Common myeloid progenitor, CD34-positive (primary cell): Measurements from ENCODE around the gene SYVN1.

Experiments used
- CTCF ChIA-PET: fragments of 350-600 bp; sonication (Branson Sonifier 250); formaldehyde crosslinking; loops from one replicate; lab custom pipeline; 2021; ENCODE audit warnings: antibody characterized with exemption; lab: Charles Lee
- POLR2A ChIA-PET: fragments of 350-600 bp; sonication (Branson Sonifier 250); formaldehyde crosslinking; loops from one replicate; lab custom pipeline; 2021; ENCODE audit warnings: antibody characterized with exemption; lab: Charles Lee
- DNase-seq, 3 donors: peaks; one replicate each; pipeline versions ENCODE4 v3.0.0 to v3.0.0-alpha.2; 2013
- H3K27ac ChIP-seq, 2 experiments: 1 replicate in 1 of 2; 2 replicates in 1 of 2; pipeline ENCODE4 v1.7.0; 2013; ENCODE audit warnings: inconsistent platforms in 2 of 2, low read length in 2 of 2, mild to moderate bottlenecking in 2 of 2, low read depth in 1 of 2, moderate library complexity in 1 of 2; ENCODE audit not compliant: severe bottlenecking in 2 of 2, insufficient read depth in 1 of 2, poor library complexity in 1 of 2
- H3K27me3 ChIP-seq, 5 experiments: replicated peaks in 2 of 5; 1 replicate in 3 of 5; 2 replicates in 2 of 5; pipeline versions ENCODE4 v1.6.1 to v1.7.0; 2013; ENCODE audit warnings: low read length in 4 of 5, mild to moderate bottlenecking in 2 of 5, moderate library complexity in 2 of 5, inconsistent platforms in 1 of 5; ENCODE audit not compliant: insufficient read depth in 5 of 5, control insufficient read depth in 4 of 5
- H3K36me3 ChIP-seq, 4 experiments: 1 replicate in 2 of 4; 2 replicates in 2 of 4; pipeline versions ENCODE4 v1.6.1 to v1.7.0; 2013; ENCODE audit warnings: low read length in 3 of 4, control low read depth in 1 of 4, mild to moderate bottlenecking in 1 of 4; ENCODE audit not compliant: control insufficient read depth in 4 of 4, insufficient read depth in 4 of 4
- H3K4me1 ChIP-seq, 4 experiments: 1 replicate in 3 of 4; 2 replicates in 1 of 4; pipeline versions ENCODE4 v1.6.1 to v1.7.1; 2013; ENCODE audit warnings: low read length in 3 of 4, mild to moderate bottlenecking in 3 of 4, control low read depth in 1 of 4, inconsistent platforms in 1 of 4, moderate library complexity in 1 of 4; ENCODE audit not compliant: control insufficient read depth in 4 of 4, insufficient read depth in 4 of 4; ENCODE audit errors: control extremely low read depth in 1 of 4
- H3K4me3 ChIP-seq, 7 experiments: 1 replicate in 4 of 7; 2 replicates in 3 of 7; pipeline versions ENCODE4 v1.5.1 to v1.7.0; 2013; ENCODE audit warnings: mild to moderate bottlenecking in 7 of 7, low read length in 6 of 7, moderate library complexity in 6 of 7, inconsistent platforms in 2 of 7, low read depth in 2 of 7, control low read depth in 1 of 7; ENCODE audit not compliant: insufficient read depth in 4 of 7, control insufficient read depth in 1 of 7; ENCODE audit errors: extremely low read depth in 1 of 7
- H3K9me3 ChIP-seq, 5 experiments: 1 replicate in 4 of 5; 2 replicates in 1 of 5; pipeline versions ENCODE4 v1.6.1 to v1.7.1; 2013; ENCODE audit warnings: low read length in 4 of 5, mild to moderate bottlenecking in 2 of 5, inconsistent platforms in 1 of 5, low read depth in 1 of 5, moderate library complexity in 1 of 5; ENCODE audit not compliant: control insufficient read depth in 4 of 5, insufficient read depth in 2 of 5; ENCODE audit errors: control extremely low read depth in 1 of 5
- WGBS: methylation state at CpG from one replicate; pipeline ENCODE4 v1.1.5; 2013; ENCODE audit not compliant: insufficient coverage; 5-methylcytosine and 5-hydroxymethylcytosine counted together

The SYVN1 gene

DNA sequence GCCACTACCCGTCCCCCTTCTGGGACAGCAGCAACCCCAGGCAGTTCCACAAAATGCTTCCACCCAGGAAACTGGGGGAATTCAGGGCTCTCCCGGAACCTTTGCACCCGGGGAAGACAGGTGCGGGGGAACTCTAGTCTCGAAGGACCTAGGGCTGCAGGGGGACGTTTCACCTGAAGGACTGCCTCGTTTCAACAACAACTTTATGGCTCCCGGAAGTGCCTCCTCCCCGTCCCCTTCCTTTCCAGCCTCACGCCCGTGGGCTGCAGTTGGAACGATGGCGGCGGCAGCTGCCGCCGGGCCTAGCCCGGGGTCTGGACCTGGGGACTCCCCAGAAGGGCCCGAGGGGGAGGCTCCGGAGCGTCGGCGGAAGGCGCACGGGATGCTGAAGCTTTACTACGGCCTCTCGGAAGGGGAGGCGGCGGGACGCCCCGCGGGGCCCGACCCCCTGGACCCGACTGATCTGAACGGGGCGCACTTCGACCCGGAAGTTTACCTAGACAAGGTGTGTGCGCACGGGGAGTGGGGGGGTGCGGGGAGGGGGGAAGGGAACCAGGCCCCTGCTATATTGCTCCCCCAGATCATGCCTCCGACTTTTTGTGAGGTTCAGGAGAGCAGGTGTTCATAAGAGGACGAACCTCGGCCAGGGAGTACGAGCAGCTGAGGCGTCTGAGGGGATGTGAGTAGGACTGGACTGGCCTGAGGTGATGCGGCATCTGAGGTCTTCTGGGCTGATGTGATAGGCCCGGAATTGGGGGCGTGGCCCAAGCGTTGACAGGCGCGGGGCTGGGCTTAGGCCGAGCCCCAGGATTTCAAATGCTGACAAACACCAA is 38.1 kb downstream of the SYVN1 start, which contains the start of gene VPS51:
VPS51 (plus strand) TSS at position 241 of the 833 bp plus-strand sequence; CDS start at position 278, 37 bp downstream.
- 0% methylated on average over 35 of the region's 52 CpGs for WGBS
- H3K36me3 ChIP-seq: peaks cover 0 to 13% (median 9%) of the 10 kb centered on the region in 4 experiments
- peak within 1 kb of the TSS; percentile 47 to 91 (median 78) for H3K4me3 ChIP-seq
- peak within 1 kb of the TSS; percentile 68 to 86 for H3K27ac ChIP-seq
- no peaks in the 10 kb centered on the region for H3K9me3 ChIP-seq
- no peaks in the 10 kb centered on the region for H3K27me3 ChIP-seq
- ChIA-PET POLR2A (interaction anchor here (1.2 to 2.0 kb wide), 4 partner anchors 10 to 85 kb away, joined by 3 to 5 read pairs (median 5); partner anchors contain the start of gene TM7SF2), CTCF (interaction anchor here (0.6 to 4.9 kb wide), 7 partner anchors 9 to 789 kb away, joined by 3 to 56 read pairs (median 3); partner anchors contain the start of gene TM7SF2)
- peaks cover 4 to 15% (median 9%) of the 10 kb centered on the region in 4 experiments for H3K4me1 ChIP-seq
- DNase-seq: peak; percentile 94 to 96 (median 96)

DNA sequence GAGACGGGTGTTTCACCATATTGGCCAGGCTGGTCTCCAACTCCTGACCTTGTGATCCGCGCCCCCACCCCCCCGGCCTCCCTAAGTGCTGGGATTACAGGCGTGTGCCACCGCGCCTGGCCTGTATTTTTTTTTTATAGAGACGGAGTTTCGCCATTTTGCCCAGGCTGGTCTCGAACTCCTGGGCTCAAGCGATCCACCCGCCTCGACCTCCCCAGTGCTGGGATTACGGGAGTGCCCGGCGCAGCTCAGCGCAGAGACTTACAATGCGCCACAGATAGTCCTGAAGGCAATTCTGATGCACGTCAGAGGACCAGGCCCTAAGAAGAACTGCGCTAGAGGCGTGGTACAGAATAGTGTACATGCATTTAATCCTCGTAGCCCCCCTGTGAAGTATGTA is 38.9 kb downstream of the SYVN1 start:
- POLR2A ChIA-PET: interaction anchor here (1.4 to 2.0 kb wide), 3 partner anchors 9 to 86 kb away, joined by 5 read pairs; partner anchors contain the start of gene TM7SF2
- H3K4me3 ChIP-seq: peak overlapping the region in 4 of 7 experiments; percentile 77 to 91 (median 82)
- 85% methylated on average over 21 of the region's 22 CpGs for WGBS

DNA sequence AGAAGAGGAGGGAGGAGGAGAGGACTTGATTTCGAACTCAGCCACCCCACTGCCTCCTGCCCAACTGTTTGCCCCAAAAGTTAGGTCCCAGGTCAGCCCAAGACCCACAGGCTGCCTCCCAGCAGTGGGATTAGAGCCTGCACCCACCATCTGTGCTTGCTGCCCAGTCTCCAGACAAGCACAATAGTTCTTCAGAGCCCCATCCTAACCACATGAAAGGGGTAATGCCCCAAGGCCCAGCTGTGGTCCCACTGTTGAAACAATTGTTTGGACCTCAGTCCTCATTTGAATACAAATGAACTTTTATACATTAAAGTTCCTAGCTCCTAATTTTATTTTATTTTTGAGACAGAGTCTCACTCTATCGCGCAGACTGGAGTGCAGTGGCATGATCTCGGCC is 43.7 kb downstream of the SYVN1 start:
- Histone ChIP-seq H3K27ac (no peak overlapping the region), H3K9me3 (no peaks in the 10 kb centered on the region), H3K36me3 (peaks cover 1 to 41% (median 32%) of the 10 kb centered on the region in 4 experiments), H3K4me1 (peaks cover 0 to 2% (median under 1%) of the 10 kb centered on the region in 4 experiments), H3K27me3 (no peaks in the 10 kb centered on the region), H3K4me3 (no peak overlapping the region)
- ChIA-PET CTCF (interaction anchor here (1.0 kb wide), 2 partner anchors 11 to 15 kb away, joined by 3 read pairs; no protein-coding TSS in a partner anchor), POLR2A (no interaction called here)
- DNase-seq: no peak
- 94% methylated on average over 3 of the region's 4 CpGs for WGBS

More for the DNA sequence above, 38.9 kb downstream of the SYVN1 start:
- Histone ChIP-seq H3K27me3 (no peaks in the 10 kb centered on the region), H3K36me3 (peaks cover 0 to 13% (median 9%) of the 10 kb centered on the region in 4 experiments), H3K9me3 (no peaks in the 10 kb centered on the region), H3K27ac (peak overlapping the region; percentile 68 to 86), H3K4me1 (peaks cover 4 to 15% (median 9%) of the 10 kb centered on the region in 4 experiments)
- DNase-seq: no peak
- CTCF ChIA-PET: interaction anchor here (0.6 to 4.9 kb wide), 4 partner anchors 10 to 789 kb away, joined by 3 to 56 read pairs (median 4); partner anchors contain the start of genes CDCA5, TM7SF2 and ZFPL1

DNA sequence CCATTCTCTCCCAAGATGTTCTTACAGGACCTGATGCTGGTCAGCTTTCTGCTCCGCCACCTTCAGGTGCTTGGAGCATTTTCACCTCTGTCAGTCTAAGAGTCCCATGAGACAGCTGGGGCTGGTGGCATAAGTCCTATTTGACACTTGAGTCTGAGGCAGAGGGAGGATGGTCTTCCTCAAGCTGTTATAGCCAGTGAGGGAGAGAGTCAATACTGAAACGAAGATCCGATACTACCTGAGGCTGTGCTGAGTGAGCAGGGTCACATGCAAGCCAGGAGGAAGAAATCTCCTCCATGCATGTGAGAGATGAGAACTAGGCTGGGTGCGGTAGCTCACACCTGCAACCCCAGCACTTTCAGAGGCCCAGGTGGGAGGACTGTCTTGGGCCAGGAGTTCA is 44.7 kb downstream of the SYVN1 start:
- no peaks in the 10 kb centered on the region for H3K9me3 ChIP-seq
- H3K27ac ChIP-seq: no peak overlapping the region
- H3K4me3 ChIP-seq: no peak overlapping the region
- POLR2A ChIA-PET: no interaction called here
- CTCF ChIA-PET: interaction anchor here (1.0 to 1.1 kb wide), 2 partner anchors 9 to 12 kb away, joined by 3 read pairs; no protein-coding TSS in a partner anchor
- peaks cover 0 to 9% (median 8%) of the 10 kb centered on the region in 4 experiments for H3K4me1 ChIP-seq
- H3K36me3 ChIP-seq: peaks cover 4 to 47% (median 35%) of the 10 kb centered on the region in 4 experiments
- no peaks in the 10 kb centered on the region for H3K27me3 ChIP-seq
- no peak for DNase-seq
- WGBS: 100% methylated on average over 2 of the region's 4 CpGs

DNA sequence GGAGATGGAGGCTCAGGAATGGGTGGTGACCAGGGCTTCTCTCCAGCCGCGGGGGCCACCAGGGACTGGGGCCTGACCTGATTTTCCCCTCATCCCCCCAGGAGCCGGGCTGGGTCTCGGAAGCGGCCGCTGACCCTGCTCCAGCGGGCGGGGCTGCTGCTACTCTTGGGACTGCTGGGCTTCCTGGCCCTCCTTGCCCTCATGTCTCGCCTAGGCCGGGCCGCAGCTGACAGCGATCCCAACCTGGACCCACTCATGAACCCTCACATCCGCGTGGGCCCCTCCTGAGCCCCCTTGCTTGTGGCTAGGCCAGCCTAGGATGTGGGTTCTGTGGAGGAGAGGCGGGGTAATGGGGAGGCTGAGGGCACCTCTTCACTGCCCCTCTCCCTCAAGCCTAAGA is 46.5 kb downstream of the SYVN1 start:
- ChIA-PET CTCF (no interaction called here), POLR2A (no interaction called here)
- Histone ChIP-seq H3K9me3 (no peaks in the 10 kb centered on the region), H3K27me3 (no peaks in the 10 kb centered on the region), H3K4me1 (peaks cover 7 to 22% (median 21%) of the 10 kb centered on the region in 4 experiments), H3K27ac (no peak overlapping the region), H3K4me3 (no peak overlapping the region), H3K36me3 (peaks cover 4 to 47% (median 35%) of the 10 kb centered on the region in 4 experiments)
- DNase-seq: no peak
- 96% methylated on average over 14 of the region's 15 CpGs for WGBS

DNA sequence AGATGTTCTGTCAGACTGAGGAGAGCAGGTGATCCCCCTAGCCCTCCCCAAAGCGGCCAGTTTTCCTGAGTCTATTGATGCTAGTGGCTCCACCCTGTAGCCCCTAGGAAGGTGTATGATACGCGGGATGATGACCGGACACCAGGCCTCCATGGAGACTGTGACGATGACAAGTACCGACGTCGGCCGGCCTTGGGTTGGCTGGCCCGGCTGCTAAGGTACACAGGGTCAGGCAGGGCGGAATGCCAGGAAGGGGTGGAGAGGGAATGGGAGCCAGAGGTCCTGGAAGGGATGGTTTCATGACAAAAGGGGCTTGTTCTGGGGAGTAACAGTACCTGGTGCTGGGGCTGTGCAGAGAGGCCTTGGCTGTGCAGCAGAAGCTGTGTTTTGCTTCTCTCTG is 47.1 kb downstream of the SYVN1 start:
- no peak overlapping the region for H3K4me3 ChIP-seq
- H3K36me3 ChIP-seq: peaks cover 4 to 50% (median 35%) of the 10 kb centered on the region in 4 experiments
- CTCF ChIA-PET: no interaction called here
- H3K9me3 ChIP-seq: no peaks in the 10 kb centered on the region
- peaks cover 10 to 26% (median 23%) of the 10 kb centered on the region in 4 experiments for H3K4me1 ChIP-seq
- WGBS: 97% methylated on average over 10 of the region's 11 CpGs
- H3K27me3 ChIP-seq: no peaks in the 10 kb centered on the region
- no peak for DNase-seq
- no peak overlapping the region for H3K27ac ChIP-seq
- POLR2A ChIA-PET: interaction anchor here (1.4 kb wide), 1 partner anchor 8 kb away, joined by 5 read pairs; the partner anchor contains the start of gene VPS51
